OCI-M2 (cell line): ENCODE measurements around the gene ABI3BP.

Source experiments
- DNase-seq: peaks from one replicate; lab custom pipeline; 2025; ENCODE audit not compliant: unreplicated experiment; lab: John Stamatoyannopoulos, UW

ABI3BP gene

GRCh38 chr3:100988080-100988479 is 5.1 kb downstream of the ABI3BP start:
- no peak for DNase-seq

GRCh38 chr3:100984308-100984707 is 8.9 kb downstream of the ABI3BP start:
- no peak for DNase-seq

DNA sequence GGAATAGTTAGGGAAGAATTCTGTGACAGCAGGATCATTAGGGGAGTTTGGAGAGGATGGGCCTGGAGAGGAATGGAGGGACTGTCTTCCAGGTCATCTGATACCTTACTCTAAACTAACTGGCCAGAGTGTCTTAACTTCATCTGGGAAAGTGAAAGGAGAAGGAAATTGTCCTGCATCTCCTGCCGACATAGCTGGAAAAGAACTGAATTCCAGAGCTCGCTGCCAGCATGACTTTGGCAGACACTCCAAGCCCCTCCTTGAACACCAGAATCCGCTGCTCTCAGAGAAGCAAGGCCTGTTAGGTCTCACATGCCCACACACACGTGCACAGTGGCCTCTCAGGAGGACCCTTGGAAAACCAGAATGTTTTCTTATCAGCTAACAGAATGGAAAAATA is 10.5 kb downstream of the ABI3BP start:
- no peak for DNase-seq

DNA sequence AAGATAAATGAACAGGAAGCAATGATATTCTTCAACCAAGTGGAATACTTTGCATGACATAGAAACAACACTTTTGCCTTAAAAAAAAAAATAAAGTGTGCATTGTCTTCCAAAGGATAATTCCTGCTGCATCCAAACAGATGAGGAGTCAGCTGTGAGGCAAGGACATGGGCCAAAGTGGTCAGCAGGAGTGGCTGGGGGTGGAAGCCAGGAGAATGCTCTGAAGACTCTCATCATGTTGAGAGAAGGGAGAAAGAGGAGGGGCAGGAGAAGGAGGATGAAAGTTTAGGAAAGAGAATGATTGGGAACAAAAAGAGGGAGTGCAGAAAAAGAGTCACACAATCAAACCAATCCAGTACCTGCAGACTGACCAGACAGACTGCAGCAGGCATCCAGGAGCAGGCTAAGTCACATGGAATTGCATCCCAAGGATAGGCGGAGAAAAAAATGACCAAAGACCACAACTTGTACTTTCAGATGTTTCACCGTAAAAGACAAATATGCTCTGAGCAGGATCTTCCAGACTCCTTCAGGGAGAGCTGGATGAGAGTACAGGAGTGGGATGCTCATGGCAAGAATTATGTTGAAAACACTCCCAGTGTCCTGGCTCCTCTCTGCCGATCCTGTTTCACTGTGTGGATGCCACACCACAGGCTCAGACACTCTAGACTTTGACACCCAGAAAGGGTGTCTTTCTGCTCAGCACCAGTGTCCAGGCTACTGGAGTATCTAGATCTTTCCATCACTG is 11.9 kb downstream of the ABI3BP start:
- no peak for DNase-seq

DNA sequence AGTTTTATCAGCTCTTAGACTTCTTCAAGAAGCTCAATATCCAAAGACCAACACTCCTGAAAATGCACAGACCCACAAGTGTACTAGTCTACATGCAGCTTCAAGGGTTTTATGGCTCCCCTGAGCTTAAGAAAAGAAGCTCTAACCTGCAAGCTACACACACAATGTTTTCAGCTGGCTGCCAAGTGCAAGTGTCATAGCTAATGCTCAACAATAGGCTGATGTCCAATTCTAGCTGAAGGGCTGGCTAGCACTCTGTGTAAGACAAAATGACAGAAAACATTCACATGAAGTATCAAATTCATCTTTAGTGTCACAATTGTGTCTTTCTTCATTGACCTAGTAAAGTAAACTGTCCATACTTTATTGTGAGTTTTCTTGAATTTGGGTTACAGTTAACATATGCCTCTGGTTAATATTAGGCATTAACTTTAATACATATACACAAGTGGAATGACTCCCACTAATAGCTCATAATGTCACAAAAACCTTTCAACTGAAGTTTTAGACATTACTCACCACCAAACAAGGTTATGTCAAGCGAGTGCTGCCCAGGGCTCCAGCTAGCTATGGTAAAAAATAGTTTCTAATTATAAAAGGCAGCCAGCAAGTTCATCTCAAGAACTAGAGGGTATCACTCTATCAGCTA is 15.1 kb downstream of the ABI3BP start:
- DNase-seq = no peak

GRCh38 chr3:100976611-100977010 is 16.6 kb downstream of the ABI3BP start:
- no peak for DNase-seq

GRCh38 chr3:100975714-100976113 is 17.5 kb downstream of the ABI3BP start:
- DNase-seq = no peak

DNA sequence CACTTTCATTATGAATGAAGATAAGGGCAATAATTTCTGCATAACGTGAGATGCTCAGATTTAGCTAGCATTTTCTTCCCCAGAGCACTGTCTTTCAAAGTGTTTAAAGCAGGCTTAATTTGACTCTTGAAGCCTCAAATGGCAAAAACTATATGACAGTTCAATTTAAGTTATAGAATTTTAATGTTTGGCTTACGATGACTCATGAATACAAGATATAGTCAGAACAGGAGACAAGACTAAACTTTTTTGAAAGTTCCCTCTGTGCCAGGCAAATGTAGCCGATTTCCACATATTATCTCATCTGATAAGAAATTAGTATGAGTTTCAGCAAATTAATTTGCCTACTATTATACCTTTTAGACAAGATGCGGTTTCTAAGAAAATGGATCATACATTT is 19.6 kb downstream of the ABI3BP start:
- no peak for DNase-seq

DNA sequence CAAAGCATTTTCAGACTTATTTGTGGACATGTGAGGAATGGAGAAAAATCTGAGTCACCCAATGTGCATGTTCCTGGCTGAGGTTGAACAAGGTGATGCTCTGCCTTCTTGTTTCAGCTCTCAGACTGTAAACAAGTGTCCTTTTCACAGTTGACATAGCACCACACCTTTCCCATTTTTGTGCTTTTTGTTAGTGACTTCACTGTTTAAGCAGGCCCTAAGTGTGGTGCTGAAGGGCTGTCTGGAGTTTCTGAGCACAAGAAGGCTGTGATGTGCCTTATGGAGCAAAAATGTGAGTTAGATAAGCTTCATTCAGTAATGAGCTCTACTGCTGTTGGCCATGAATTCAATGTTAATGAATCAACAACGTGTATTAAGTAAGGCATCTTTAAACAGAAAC is 20.4 kb downstream of the ABI3BP start:
- no peak for DNase-seq

DNA sequence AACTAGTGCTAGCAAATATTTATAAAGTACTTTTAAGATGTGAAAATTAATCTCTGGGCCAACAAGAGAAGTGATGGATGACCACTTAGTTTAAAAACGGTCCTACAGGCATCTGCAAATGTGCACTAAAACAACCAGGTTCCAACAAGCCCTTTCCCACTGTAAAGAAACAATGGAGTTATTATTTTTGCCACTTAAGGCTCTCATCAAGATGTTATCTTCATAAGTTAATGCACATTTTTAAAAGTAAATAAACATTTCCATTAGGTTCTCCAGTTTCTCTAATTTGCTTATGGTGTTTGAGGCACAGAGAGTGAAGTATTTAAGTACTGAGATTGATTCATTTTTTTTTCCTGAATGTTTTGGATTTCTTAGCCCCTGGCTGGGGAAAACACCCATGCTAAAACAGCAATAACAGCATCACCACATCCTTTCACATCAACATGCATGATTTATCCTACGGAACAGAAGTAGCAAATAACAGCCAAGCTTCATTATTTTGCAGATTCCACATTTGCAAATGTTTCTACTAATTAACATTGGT is 20.8 kb downstream of the ABI3BP start:
- DNase-seq = no peak

DNA sequence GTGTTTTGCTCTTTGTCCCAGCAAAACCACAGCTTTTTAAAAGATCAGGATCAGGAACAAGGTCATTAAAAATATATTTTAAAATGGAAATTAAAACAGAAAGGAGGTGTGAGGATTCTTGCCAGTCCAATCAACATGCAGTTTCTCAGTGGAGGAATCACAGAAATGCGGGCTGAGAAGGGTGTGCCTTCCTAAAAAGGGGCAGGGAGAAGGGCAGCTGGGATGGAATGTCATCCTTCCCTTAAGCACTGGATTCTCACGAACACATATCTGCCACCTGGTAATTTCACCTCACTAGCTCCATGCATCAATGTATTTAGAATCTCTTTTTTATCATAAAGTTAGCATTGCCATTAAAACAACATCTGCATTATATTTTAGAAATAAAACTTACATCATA is 21.4 kb downstream of the ABI3BP start:
- no peak for DNase-seq

GRCh38 chr3:100970477-100970990 is 22.7 kb downstream of the ABI3BP start:
- no peak for DNase-seq

DNA sequence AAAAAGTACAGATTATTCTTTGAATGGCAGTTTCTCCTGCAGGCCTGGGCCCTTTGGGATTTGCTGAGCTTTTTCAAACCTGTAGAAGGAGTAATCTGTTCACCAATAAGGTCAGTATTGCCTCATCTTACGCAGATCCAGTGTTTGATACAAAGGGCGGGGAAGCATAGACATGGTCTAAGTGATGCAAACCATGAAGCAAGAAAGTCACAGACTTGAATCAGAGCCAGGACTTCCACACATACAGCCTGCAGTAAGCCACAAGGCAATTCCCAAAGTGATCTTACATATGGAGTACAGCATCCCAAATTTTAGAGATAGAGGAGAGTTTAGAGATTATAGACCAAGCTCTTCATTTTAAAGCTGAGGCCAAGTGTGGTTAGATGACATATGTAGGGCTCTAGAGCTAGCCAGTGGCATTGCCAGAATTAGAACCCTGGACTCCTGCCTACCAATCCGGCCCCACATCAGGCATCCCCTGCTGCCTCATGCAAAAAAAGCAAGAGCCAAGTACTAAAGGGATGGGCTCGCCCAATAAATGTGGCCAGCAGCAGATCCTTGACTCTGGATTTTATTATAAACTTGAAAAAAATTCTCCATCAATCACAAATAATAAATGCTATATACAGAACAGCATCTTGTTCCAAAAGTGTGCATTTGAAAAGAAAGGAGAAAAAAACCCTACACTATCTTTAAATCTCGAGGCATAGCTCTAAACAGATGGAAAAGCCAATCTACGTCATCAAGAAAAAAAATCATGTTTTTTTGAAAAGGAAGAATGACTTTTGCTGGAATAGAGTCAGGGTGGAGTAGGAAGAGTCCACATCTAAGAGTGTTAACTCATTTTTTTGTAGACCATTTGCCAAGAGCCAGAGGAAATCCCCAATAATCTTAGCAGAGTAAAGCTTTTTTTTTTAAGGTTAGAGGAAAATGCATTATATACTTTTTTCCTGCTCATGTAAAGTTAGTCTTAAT is 24.0 kb downstream of the ABI3BP start:
- DNase-seq = no peak

GRCh38 chr3:100966807-100967206 is 26.4 kb downstream of the ABI3BP start:
- no peak for DNase-seq

- no peak for DNase-seq
These were observed 27.2 kb downstream of the ABI3BP start for GRCh38 chr3:100966049-100966491.

- no peak for DNase-seq
These were observed 30.2 kb downstream of the ABI3BP start for GRCh38 chr3:100963041-100963440.

- no peak for DNase-seq
These were observed 35.8 kb downstream of the ABI3BP start for GRCh38 chr3:100957261-100957986.

DNA sequence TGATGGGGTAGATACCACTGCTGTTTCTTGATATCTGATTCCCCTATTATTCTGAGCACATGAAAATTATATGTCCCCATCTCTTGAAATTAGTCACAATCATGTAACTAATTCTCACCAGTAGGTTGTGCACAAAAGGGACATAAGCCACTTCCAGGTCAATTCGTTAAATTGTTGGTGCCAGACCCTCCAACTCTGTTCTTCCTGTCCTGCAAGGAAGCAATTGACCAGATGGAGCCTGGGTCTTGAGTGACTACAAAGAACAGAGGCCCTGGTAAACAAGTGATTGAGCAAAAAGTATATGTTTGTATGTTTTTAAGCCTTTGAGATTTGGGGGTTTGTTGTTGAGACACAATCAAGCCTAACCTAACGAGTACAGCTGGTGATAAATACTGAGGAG is 36.9 kb downstream of the ABI3BP start:
- DNase-seq = no peak

DNA sequence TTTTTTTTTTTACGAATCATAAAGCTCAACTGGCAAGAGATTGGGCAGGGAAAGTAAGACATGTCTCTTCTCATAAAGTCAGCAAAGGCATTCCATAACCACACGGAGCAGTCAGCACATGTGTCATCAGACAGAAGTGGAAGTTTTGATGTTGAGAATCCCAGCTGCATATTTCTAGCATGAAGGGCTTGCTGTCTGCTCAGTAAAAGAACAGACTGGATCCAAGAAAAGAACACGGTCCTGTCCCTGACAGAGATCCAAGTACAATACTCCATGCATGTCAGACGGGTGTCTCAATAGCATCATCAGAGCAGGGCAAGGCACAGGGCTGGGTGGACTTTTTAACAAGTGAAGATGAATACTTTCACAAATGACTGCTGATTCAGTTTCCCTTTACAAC is 38.2 kb downstream of the ABI3BP start:
- DNase-seq = no peak

DNA sequence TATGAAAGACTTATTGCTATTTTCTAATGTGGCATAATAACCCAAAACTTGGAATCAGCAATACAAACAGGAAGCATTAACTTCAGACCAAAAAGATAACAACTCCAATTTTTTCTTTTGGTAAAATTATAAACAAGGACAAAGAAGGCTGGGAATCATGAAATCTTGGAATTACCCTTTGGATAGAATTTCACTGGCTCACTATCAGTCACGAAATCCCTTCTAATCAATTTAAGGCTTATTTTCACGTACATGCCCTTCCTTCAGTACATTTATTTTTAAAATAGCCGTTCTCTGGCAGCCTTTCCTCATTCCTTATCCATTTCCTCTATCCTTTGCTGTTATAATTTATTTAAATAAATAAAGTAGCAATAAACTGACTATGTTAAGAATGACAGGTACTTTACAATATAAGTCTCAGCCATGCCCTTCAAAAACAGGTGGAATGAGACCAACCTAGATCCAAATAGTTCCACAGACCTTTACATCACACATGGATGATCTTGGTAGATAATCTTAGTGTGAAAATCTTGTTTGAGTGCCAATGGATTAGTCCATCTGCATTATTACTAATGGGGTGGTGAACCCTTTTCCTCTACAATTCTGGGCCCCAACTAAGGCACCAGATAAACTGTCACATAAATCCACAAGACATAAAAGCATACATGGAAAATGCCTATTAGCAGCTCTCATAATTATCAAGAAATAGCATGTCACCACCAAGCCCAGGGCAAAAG is 38.9 kb downstream of the ABI3BP start:
- no peak for DNase-seq
